Measurements from ENCODE around the gene MYBPC3.
A peak's percentile ranks its signal among the peaks of the same experiment; 100 is the strongest.

Gene MYBPC3

GRCh38 chr11:47352556-47352955 is at the start of gene MYBPC3:
MYBPC3 (minus strand) TSS chr11:47352702; CDS start chr11:47352647, 55 bp downstream.
- H3K4me3 ChIP-seq (ENCODE audit: low read depth, low read length), result no peak within 1 kb of the TSS
- no peak for TF ChIP-seq CTCF (IDR thresholded peaks at IDR 0.05; ENCODE audit: low read depth, low read length)

GRCh38 chr11:47400768-47401279 is 48.3 kb upstream of the MYBPC3 start:
- H3K4me3 ChIP-seq (ENCODE audit: low read depth, low read length), result no peak overlapping the region

GRCh38 chr11:47399860-47400767 is 47.6 kb upstream of the MYBPC3 start:
- peak overlapping the region; percentile 53 for H3K4me3 ChIP-seq (ENCODE audit: low read depth, low read length)
- TF ChIP-seq CTCF (IDR thresholded peaks at IDR 0.05; ENCODE audit: low read depth, low read length), result no peak

More at GRCh38 chr11:47400768-47401279, 48.3 kb upstream of the MYBPC3 start:
- TF ChIP-seq CTCF (IDR thresholded peaks at IDR 0.05; ENCODE audit: low read depth, low read length), result no peak

GRCh38 chr11:47398551-47398950 is 46.0 kb upstream of the MYBPC3 start:
- no peak overlapping the region for H3K4me3 ChIP-seq (ENCODE audit: low read depth, low read length)
- no peak for TF ChIP-seq CTCF (IDR thresholded peaks at IDR 0.05; ENCODE audit: low read depth, low read length)

- no peak for TF ChIP-seq CTCF (IDR thresholded peaks at IDR 0.05; ENCODE audit: low read depth, low read length)
- no peak overlapping the region for H3K4me3 ChIP-seq (ENCODE audit: low read depth, low read length)
Measured at GRCh38 chr11:47398011-47398410, 45.5 kb upstream of the MYBPC3 start.

- no peak for TF ChIP-seq CTCF (IDR thresholded peaks at IDR 0.05; ENCODE audit: low read depth, low read length)
- H3K4me3 ChIP-seq (ENCODE audit: low read depth, low read length), result no peak overlapping the region
Measured at GRCh38 chr11:47396049-47396320, 43.5 kb upstream of the MYBPC3 start.
